Measurements from ENCODE around the gene VPS51.

The VPS51 gene

DNA sequence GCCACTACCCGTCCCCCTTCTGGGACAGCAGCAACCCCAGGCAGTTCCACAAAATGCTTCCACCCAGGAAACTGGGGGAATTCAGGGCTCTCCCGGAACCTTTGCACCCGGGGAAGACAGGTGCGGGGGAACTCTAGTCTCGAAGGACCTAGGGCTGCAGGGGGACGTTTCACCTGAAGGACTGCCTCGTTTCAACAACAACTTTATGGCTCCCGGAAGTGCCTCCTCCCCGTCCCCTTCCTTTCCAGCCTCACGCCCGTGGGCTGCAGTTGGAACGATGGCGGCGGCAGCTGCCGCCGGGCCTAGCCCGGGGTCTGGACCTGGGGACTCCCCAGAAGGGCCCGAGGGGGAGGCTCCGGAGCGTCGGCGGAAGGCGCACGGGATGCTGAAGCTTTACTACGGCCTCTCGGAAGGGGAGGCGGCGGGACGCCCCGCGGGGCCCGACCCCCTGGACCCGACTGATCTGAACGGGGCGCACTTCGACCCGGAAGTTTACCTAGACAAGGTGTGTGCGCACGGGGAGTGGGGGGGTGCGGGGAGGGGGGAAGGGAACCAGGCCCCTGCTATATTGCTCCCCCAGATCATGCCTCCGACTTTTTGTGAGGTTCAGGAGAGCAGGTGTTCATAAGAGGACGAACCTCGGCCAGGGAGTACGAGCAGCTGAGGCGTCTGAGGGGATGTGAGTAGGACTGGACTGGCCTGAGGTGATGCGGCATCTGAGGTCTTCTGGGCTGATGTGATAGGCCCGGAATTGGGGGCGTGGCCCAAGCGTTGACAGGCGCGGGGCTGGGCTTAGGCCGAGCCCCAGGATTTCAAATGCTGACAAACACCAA is at the start of gene VPS51:
Gene VPS51, plus strand, starts transcription at position 241 of the 833 bp plus-strand sequence. Its CDS starts 37 bp downstream, at position 278.
- peak; percentile 91 to 95 for DNase-seq (ENCODE audit: low read depth in 2 of 2)
- TF ChIP-seq, protein P1, sequence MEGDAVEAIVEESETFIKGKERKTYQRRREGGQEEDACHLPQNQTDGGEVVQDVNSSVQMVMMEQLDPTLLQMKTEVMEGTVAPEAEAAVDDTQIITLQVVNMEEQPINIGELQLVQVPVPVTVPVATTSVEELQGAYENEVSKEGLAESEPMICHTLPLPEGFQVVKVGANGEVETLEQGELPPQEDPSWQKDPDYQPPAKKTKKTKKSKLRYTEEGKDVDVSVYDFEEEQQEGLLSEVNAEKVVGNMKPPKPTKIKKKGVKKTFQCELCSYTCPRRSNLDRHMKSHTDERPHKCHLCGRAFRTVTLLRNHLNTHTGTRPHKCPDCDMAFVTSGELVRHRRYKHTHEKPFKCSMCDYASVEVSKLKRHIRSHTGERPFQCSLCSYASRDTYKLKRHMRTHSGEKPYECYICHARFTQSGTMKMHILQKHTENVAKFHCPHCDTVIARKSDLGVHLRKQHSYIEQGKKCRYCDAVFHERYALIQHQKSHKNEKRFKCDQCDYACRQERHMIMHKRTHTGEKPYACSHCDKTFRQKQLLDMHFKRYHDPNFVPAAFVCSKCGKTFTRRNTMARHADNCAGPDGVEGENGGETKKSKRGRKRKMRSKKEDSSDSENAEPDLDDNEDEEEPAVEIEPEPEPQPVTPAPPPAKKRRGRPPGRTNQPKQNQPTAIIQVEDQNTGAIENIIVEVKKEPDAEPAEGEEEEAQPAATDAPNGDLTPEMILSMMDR (IDR thresholded peaks at IDR 0.05; ENCODE audit: low read depth, low read length): no peak
- H3K4me3 ChIP-seq (replicated peaks in 1 of 2; ENCODE audit: low read depth in 2 of 2, low read length in 2 of 2): peak within 1 kb of the TSS; percentile 69 to 73

- DNase-seq (ENCODE audit: low read depth in 2 of 2): peak in 1 of 2 donors; percentile 22
- TF ChIP-seq, protein P1 (IDR thresholded peaks at IDR 0.05; ENCODE audit: low read depth, low read length): no peak
- peak overlapping the region; percentile 48 to 49 for H3K4me3 ChIP-seq (replicated peaks in 1 of 2; ENCODE audit: low read depth in 2 of 2, low read length in 2 of 2)
Measured at GRCh38 chr11:65047581-65048422, 48.2 kb upstream of the VPS51 start.

GRCh38 chr11:65051398-65051858 is 44.6 kb upstream of the VPS51 start:
- DNase-seq (ENCODE audit: low read depth in 2 of 2): no peak
- TF ChIP-seq, protein P1 (IDR thresholded peaks at IDR 0.05; ENCODE audit: low read depth, low read length): no peak
- H3K4me3 ChIP-seq (replicated peaks in 1 of 2; ENCODE audit: low read depth in 2 of 2, low read length in 2 of 2): no peak overlapping the region

- DNase-seq (ENCODE audit: low read depth in 2 of 2): no peak
- TF ChIP-seq, protein P1 (IDR thresholded peaks at IDR 0.05; ENCODE audit: low read depth, low read length): no peak
- no peak overlapping the region for H3K4me3 ChIP-seq (replicated peaks in 1 of 2; ENCODE audit: low read depth in 2 of 2, low read length in 2 of 2)
Measured at GRCh38 chr11:65053827-65054508, 42.0 kb upstream of the VPS51 start.

DNA sequence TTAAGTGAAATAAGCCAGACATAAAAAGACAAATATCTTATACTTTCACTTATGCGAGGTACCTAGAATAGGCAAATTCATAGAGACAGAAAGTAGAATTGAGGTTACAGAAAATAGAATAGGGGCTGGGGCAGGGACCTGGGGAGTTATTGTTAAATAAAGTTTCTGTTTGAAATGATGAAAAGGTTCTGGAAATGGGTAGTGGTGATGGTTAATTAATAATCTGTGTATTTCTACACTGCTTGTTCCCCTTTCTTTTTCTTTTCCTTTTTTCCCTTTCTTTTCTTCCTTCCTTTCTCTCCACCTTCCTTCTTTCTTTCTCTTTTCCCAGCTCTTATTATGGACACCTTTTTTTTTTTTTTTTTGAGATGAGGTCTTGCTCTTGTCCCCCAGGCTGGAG is 40.5 kb upstream of the VPS51 start:
- DNase-seq (ENCODE audit: low read depth in 2 of 2): no peak
- TF ChIP-seq, protein P1 (IDR thresholded peaks at IDR 0.05; ENCODE audit: low read depth, low read length): no peak
- no peak overlapping the region for H3K4me3 ChIP-seq (replicated peaks in 1 of 2; ENCODE audit: low read depth in 2 of 2, low read length in 2 of 2)

DNA sequence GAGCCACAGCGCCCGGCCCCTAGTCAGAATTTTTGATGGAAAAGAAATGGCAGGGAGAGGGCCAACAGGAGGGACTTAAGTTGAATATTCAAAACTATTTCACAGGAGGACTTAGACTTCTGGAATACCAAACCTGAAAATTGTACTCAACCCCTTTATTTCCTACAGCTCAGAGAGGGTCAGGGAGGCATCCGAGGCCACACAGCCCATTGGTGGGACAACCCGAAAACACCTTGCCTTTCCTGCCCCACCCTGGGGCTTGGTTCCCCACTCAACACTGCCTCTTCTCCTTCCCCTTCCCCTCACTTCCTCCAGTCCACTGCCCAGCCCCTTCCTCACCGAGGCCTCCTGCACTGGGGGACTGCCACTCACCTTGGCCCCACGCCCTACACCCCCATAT is 39.0 kb upstream of the VPS51 start:
- TF ChIP-seq, protein P1 (IDR thresholded peaks at IDR 0.05; ENCODE audit: low read depth, low read length): no peak
- no peak overlapping the region for H3K4me3 ChIP-seq (replicated peaks in 1 of 2; ENCODE audit: low read depth in 2 of 2, low read length in 2 of 2)
- DNase-seq (ENCODE audit: low read depth in 2 of 2): no peak

All from cardiac fibroblast (primary cell).